GM20431 (cell line): ENCODE measurements around the gene ASB6.

Source experiments
- in situ Hi-C: fragments of 300-500 bp; cut with MseI, MboI; formaldehyde crosslinking; loops from one replicate; pipeline ENCODE4 v1.15.0; 2020; ENCODE audit warnings: low sequenced_read_pairs; ENCODE audit not compliant: unreplicated experiment

Gene ASB6

DNA sequence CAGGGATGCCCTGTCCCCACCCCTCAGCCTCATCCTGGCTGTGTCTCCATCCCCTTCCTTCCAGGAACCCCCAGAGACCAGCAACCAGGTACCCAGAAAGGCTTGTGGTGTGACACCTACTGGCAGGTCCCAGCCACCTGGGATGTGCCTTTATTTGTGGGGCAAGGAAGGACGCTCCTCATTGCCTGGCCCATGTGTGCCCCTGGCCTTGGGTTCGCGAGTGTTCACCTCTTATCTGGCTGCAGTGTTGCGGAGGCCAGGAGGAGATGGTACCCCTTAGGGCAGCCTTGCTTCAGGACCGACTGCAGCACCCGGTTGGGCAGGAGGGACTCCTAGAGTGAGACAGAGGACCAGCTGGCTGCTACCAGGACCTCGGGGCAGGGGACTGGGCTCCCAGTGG lies 29.8 kb downstream of the ASB6 start:
- in situ Hi-C loops = loop anchor here (10.0 kb wide), 1 partner anchor 477 kb away; no protein-coding TSS in a partner anchor

DNA sequence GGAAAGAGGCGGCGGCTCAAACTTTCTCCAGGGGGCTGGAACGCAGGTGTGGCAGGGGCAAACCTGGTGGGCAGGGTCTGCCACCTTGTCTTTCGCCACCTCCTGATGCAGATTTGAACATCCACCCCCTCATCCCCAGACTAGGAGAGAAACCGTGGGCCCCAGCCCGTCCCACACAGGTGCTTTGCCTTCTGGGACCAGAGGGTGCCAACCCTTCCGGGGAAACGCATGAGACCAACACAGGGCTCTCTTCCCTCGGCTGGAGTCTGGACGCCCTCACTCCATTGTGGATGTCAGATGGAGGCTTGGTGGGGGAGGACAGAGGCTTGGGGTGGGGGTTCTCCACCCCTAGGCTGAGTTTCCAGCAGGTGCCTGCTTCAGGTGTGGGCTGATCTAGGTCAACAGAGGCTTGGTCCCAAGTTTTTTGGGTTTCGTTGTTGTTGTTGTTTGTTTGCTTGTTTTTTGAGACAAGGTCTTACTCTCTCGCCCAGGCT lies 30.6 kb downstream of the ASB6 start:
- in situ Hi-C loops = loop anchor here (10.0 kb wide), 1 partner anchor 477 kb away; no protein-coding TSS in a partner anchor

DNA sequence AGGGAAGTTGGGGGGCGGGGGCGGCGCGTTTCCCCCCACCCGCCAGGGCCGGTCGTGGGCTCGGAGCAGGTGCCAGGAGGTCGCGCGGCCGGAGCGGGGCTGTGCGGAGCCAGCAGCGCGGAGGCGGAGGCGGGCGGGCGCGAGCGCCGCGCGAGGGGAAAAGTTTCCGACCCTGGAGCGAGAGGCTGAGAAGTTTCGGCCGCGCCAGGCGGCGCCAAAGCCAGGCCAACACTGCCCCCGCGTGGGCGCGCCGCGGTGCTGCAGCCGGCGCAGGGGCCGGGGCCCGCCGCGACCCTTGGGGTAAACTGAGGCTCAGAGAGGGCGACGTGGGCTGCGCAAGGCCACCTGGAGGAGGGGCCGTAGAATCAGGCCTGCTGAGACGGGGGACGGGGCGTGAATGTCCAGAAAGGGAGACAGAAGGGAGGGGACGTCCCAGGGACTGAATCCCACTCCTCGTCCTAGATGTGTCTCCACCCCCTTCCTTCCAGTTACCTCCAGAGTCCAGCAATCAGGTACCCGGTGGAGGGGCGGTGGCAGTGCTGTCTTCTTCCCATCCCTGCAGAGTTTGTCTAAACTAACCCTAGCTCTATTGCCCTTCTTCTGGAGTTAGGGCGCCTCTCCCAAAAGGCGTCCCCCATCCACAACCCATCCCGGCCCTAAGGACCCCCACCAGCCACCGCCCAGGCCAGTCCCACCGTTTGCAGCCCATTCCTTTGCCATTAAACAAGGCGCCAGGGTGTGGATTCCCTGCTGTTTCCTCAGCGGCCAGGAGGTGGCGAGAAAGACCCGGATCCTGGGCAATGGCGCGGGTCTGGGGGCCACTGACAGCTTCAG lies 31.3 kb downstream of the ASB6 start:
- in situ Hi-C loops = loop anchor here (10.0 kb wide), 1 partner anchor 476 kb away; no protein-coding TSS in a partner anchor

DNA sequence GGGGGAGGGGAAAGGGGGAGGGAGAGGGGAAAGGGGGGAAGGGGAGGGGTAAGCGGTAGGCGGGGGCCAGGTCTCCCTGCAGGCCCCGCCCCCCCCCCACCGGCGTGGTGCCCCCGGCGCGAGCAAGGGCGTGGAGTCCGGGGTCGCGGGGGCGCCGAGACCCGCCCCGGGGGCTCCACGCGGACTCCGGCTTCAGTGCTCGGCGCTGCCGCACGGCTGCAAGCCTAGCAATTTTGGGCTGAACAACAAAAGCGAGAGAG lies 31.8 kb downstream of the ASB6 start:
- in situ Hi-C loops = loop anchor here (10.0 kb wide), 1 partner anchor 475 kb away; no protein-coding TSS in a partner anchor

DNA sequence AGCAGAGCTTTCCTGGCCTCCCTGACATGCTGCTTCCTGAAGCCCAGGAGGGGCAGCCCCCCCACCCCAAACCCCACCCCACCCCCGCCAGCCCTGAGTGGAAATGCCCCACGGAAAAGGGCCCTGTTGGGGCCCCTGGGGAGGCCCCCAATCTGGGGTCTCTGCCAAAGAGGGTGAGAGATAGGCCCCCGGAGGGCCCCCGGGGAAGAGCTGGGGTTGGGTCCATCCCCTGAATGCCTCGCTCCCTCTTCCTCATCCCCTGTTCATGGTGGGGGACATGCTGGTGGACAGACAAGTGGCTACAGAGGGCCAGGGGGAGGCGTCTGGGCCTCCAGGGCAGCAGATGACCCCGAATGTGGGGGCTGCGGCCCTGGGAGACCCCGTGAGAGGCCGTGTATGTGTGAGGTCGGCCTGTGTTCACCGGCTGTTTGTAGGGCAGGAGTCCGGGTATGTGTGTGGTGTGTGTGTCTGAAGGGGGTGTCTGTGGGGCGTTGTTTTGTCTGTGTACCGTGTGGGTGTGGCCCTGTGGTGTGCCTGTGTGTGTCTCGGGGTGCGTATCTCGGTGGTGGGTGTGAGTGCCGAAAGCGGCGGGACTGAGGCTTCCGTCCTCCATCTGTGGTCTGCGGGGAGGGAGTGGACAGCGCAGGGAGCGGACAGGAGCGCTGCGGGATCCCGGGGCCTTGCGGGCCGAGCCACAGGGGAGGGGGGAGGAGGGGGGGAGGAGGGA lies 32.3 kb downstream of the ASB6 start:
- in situ Hi-C loops = loop anchor here (10.0 kb wide), 1 partner anchor 475 kb away; no protein-coding TSS in a partner anchor

DNA sequence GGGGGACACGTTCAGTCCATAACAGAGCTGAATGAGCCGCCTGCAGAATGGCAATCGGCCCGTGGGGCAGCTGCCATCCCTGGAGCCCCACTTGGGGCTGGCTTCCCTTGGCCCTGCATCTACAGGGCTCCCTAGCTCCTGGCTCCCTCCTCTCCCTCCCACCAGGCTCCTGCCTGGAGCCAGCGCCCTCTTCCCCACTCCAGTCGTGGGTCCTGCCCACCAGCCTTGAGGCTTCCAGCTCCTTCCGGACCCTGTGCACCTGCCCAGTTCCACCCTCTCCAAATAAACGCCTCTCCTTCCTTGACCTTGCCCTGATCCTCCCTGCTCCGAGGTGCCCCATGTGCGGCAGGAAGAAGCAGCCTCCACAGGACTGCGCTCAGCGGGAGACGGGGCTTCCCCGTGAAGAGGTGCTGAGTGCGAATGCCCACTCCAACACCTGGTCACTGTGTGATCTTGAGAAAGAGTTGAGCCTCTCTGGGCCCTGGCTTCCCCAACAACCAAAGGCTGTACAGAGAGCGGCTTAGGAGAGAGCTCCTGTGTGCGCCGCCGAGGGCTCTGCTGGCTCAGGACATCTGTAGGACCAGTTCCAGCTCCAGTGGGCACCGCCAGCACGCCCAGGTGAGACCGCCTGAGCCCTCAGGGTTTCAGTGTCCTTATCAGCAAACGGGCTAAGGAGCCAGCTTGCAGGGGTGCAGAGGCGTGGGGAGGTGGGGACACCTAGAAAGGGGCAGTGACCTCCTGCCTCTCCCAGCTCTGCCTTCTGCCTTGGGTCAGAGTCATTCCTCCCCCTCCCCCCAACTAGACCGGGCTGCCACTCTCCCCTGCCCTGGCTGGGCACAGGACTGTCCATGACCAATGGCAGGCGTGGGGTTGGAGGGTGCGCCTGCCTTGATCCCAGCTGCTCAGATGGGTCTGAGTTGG lies 33.1 kb downstream of the ASB6 start:
- in situ Hi-C loops = no loop called here

DNA sequence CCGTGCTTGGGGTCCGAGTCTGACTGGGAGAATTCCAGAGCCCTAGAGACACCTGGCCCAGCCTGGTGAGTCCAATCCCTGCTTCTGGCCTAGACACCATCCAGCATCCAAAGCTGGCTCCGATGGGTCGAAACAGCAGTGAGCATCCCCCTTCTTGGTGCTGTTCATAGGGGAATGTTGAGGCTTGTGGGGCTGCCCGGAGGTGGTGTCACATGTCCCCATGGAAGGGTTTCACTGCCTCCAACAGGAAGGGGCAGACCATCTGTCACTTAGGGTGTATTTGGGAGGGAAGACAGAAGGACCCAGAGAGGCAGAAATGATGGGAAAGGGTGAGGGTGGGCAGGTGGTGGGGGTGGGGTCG lies 34.9 kb downstream of the ASB6 start:
- in situ Hi-C loops = no loop called here

DNA sequence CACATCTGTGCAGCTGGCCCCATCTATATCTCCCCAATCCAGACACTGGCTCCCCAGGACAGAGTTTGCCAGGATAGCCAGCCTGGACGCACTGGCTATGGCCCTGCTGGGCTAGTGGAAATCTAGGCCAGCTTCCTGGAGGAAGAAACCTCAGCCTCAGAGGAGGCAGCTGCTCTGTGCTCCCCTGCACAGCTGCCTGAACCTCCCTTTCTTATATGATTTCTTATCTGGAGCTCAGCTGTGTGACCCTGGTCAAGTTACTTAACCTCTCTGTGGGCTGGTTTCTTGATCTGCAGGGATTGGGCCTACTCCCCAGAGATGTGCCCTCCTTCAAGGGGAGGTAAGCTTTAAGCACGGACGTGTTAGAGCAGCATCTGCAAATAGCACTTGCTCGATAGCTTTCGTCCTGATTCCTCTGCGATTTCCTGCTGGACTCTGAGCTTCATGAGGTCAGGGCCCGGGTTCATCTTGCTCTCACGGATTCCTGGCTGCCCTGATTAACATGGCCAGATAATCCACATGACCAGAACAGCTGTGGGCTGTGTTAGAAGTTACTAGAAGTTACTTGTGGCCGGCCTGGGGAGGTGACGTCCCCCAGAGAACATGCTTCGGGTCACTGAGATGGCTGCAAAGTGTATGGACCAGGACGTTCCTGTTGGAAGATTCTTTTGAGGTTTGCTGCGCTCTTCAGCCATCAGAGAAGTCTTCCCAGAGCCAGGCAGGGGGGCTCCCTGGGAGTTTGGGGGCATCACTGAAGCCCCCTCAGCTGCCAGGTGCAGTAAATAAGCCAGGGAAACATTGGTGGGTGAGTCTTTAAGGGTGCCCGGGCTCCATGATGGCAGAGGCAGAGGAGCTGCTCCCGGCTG lies 35.6 kb downstream of the ASB6 start:
- in situ Hi-C loops = no loop called here

DNA sequence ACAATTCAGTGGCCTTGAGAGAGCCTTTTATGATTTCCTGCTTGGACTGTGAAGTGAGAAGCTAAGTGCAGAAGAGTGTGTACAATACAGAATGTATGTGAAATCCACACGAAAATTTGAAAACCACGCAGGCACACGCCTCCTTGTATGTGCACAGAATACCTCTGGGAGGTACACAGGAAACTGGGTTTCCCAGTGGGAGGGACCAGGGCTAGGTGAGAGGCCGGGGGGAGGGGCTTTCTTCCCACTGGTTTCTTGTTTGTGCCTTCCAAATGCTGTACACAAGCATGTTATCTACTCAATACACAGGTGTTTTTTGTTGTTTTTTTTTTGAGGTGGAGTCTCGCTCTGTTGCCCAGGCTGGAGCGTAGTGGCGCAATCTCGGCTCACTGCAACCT lies 37.2 kb downstream of the ASB6 start:
- in situ Hi-C loops = no loop called here

DNA sequence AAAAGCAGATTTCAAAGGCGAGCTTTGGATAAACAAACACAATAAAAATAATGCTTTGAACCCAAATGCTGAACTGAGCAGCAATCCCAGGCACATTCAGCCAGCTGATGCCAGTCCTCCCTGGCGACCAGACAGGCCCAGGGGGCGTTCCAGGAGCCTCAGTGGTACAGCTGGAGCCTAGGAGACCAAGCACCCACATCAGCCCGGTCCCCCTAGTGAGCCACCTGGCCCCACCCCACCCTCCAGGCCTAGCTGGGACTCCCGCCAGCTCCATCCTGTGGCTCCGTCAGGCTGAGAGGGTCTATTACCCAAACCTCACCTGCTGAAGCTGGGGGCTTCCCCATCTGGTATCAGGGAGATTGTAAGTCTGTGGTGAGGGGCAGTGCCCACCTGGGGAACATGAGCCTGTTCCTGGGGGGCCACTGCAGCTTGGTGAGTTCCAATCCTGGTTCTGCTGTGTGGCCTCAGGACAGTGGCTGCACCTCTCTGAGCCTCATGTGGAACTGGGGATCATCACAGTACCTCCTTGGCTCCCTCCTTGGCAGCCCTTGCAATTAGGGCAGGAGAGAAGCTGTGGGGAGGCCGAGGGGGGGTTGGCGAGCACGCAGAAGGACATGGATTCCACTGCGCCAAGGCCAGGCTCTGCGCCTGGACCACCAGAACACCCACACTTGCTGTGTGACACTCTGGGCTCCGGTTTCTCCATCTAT lies 37.7 kb downstream of the ASB6 start:
- in situ Hi-C loops = no loop called here

DNA sequence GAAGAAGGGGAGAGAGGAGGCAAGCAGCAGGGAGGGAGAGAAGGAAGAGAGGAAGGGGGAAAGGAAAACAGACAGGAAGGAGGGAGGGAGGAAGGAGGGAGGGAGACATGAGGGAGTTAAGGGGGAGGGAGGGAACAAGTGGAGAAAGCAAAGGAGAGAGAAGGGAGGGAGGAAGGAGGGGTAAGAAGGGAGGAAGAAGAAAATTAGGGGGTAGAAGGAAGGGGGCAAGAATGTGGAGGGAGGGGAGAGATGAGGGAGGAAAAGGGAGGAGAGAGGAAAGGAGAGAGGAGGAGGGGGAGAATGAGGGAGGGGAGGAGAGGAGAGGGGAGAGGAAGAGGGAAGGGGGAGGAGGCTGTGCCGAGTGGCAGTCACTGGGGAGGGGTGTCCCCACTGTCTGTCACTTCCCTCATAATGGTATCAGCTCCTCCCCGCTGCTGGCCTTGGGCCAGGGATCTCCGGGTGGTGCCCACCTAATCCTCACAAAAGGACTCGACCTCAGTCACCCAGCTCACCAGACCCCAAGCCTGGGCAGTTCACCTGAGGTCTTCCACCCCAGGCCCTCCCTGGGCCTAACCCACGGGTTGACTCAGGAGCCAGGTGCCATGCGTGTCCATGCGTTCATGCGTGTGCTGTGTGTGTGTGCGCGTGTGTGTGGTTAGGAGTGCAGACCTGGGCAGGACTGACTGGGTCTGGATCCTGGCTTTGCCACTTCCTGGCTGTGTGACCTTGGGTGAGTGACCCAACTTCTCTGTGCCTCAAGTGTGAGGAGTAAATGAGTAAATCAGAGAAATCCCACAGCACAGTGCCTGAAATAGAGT lies 39.1 kb downstream of the ASB6 start:
- in situ Hi-C loops = no loop called here

DNA sequence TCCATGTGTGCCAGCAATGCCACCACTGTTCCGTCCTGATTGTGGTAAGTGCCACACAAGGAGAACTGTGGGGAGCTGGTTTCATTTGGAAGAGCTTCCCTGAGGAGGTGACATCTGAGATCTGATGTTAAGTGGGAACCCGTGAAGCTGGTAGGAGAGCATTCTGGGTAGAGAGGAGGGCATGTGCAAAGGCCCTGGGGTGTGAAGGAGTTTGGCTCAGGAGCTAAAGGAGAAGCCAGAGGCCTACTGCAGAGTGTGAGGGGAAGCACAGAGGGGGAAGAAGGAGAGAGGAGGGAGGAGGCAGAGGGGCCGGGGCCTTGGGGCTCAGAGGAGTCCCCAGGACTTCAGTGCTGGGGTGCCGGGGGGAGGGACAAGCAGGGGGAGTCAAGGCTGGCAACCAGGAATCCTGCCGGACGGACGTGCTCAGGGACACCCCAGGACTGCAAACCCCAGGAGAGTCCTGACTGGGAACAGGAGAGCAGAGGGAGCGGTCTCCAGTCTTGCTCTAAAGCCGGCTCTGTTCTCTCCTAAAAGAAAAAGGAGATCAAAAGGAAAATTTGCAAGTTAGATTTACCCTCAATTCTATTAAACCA lies 40.8 kb downstream of the ASB6 start:
- in situ Hi-C loops = no loop called here

DNA sequence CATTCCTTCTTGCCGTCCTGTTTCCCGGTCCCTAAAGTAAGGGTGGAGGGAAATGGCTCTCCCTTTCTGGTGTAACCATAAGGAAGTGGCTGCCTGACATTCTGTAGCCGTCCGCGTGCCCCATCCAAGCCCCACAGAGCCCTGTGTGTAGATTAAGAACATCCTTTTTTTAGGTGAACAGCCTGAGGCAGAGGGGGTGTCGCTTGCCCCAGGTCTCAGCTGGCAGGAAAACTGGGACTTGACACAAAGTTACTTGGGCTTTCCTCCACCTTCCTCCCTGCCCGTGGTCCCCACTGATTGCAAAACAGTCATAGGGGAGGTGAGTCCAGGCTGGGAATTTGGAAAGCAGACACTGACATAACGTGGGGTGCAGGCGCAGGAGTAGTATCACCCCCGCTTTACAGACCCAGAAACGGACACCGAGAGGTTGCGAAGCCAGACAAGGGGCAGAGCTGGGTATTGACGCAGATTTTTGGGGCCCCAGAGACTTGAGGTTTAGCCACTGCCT lies 43.8 kb downstream of the ASB6 start:
- in situ Hi-C loops = no loop called here

DNA sequence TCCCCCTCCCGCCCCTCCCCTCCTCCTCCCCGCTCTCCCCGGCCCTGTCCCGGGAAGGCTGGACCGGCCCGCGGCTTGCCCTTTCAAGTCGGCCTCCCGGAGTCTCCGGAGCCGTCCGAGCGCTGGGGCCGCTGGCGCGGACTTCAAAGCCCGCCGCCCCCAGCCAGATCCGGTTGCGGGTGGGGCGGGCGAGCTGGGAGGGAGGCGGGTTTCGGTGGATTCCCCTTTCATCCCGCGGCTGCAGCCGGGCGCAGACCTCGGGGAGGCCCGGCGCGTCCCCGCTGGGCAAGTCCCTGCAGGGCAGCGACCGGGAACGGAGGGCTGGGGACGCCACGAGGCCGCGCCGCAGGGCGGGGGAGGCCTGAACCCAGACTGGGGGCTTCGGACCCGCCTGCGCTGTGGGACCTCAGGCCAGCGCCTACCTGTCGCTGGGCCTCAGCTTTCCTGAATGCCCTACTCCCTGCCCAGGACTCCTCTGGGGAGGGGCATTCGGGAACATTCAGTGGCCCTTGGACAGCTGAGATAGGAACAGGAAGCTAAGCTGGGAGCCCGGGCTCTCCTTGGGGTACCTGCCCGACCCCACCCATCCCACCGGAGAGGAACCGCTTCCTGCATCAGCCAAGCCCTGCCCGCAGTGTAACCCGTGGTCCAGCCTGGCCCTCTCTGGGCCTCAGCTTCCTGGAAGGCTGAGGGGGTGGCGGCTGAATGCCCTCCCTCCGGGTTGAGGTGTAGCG lies 44.4 kb downstream of the ASB6 start:
- in situ Hi-C loops = no loop called here

DNA sequence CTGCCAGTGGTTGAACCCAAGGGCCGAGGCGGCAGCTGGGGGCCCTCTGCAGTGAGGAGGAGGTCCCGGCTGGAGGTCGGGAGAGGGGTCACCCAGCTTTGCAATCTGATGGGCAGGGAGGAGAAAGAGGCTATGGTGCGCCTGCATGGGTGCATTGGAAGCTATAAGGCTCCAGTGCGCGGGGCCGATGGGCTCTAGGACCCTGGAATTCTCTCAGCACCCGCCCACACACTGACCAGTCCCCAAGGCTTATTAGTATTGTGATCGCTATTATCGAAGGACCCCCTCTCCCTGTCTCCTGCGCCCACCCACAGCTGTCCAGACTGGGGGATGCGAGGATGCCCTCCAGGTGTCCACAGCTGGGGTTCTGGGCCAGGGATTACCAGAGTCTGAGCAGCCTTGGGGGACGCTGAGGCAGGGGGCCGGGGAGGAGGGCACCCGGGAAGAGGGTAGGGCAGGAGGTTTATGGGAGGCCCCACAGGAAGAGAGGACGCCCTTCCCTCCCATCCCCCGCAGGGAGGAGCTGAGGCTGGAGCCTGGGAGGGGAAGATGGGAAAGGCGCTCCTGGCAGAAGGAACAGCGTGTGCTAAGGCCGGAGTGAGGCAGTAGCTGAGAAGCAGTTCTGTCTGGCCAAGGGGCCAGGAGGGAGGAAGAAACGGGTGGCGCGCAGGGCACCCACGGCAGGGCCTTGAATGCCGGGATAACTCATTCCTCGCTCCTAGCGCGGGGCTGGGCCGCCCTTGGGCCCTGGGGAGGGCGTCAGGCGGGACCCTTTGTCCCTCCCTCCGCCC lies 45.2 kb downstream of the ASB6 start:
- in situ Hi-C loops = no loop called here

DNA sequence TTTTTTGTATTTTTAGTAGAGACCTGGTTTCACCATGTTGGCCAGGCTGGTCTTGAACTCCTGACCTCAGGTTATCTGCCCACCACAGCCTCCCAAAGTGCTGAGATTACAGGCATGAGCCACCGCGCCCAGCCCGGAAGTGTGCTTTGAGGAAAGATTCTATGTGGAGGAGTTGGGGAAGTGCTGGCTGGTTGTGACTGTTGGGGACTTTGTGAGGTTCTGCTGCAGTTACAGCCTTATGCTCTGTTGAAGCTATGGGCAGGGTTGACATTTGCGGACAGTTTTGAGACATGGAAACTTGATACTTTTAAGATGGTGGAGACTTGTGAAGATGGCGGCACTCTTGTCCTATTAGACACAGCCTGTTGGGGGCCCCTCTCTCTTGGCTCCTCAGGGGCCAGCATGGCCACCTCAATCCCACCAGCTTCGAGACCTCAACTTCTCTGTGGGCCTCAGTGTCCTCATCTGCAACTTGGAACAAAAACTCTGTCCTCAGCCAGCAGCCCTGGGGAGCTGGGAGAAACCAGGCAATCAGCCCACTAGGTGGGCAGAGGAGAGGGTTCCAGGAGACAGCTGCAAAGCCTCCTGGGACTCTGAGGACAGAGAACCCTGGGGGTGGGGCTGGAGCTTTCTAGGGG lies 45.9 kb downstream of the ASB6 start:
- in situ Hi-C loops = no loop called here
